Lower leg skin (tissue), 3 donors: ENCODE measurements around the gene ZC3H4.

Experiments used
- CTCF ChIP-seq, 3 donors: fragments of 450-650 bp; IDR thresholded peaks; one replicate each; pipeline ENCODE4 v1.5.1; 2016; ENCODE audit warnings: antibody characterized with exemption in 3 of 3, mild to moderate bottlenecking in 3 of 3, moderate library complexity in 2 of 3
- POLR2A ChIP-seq, 2 donors: fragments of 450-650 bp; IDR thresholded peaks; one replicate each; pipeline ENCODE4 v1.6.1; 2016 to 2017; ENCODE audit warnings: antibody characterized with exemption in 2 of 2, mild to moderate bottlenecking in 1 of 2, moderate library complexity in 1 of 2

- TF ChIP-seq POLR2A (IDR thresholded peaks at IDR 0.05) (no peak), CTCF (IDR thresholded peaks at IDR 0.05) (no peak)
Observed at GRCh38 chr19:47106821-47107201, 6.8 kb downstream of the ZC3H4 start.
